Calu3 (cell line): ENCODE results near the gene CTSC. TPM values are rescaled to one million over a fixed set of nuclear protein-coding genes. Genes with fewer than 3 reads are reported as not detected.
A peak's percentile ranks its signal among the peaks of the same experiment; 100 is the strongest.

ENCODE experiments used
- Bru-seq: library from RNA; stranded (reverse); fragments of 400-500 nt; gene quantifications from one replicate; lab custom pipeline; 2021; lab: Mats Ljungman, UMichigan
- BruChase-seq, 2 experiments: library from RNA; stranded (reverse); fragments of 400-500 nt; gene quantifications; one replicate each; lab custom pipeline; 2021; lab: Mats Ljungman, UMichigan
- BruUV-seq: library from RNA; stranded (reverse); fragments of 400-500 nt; replicated peaks from 2 replicates; lab custom pipeline; 2021; lab: Mats Ljungman, UMichigan
- CTCF ChIA-PET: fragments of 300-600 bp; sonication (Branson Sonifier 250); formaldehyde crosslinking; loops from one replicate; lab custom pipeline; 2022; ENCODE audit warnings: antibody characterized with exemption; lab: Charles Lee
- DNase-seq: peaks from one replicate; pipeline ENCODE4 v3.0.0; 2022
- H3K27ac Mint-ChIP-seq: one replicate; pipeline ENCODE4 v1.8.0; 2022; ENCODE audit warnings: mixed read lengths; ENCODE audit not compliant: unreplicated experiment
- H3K27me3 Mint-ChIP-seq: one replicate; pipeline ENCODE4 v1.8.0; 2022; ENCODE audit warnings: mixed read lengths; ENCODE audit not compliant: unreplicated experiment
- H3K36me3 Mint-ChIP-seq: one replicate; pipeline ENCODE4 v1.8.0; 2022; ENCODE audit warnings: mild to moderate bottlenecking, moderate library complexity, mixed read lengths; ENCODE audit not compliant: insufficient read depth, unreplicated experiment
- H3K4me1 Mint-ChIP-seq: one replicate; pipeline ENCODE4 v1.8.0; 2022; ENCODE audit warnings: mild to moderate bottlenecking, low read depth, mixed read lengths; ENCODE audit not compliant: unreplicated experiment
- H3K4me3 Mint-ChIP-seq: one replicate; pipeline ENCODE4 v1.8.0; 2022; ENCODE audit warnings: mild to moderate bottlenecking, low read depth, moderate library complexity, mixed read lengths; ENCODE audit not compliant: unreplicated experiment
- H3K9me3 Mint-ChIP-seq: one replicate; pipeline ENCODE4 v1.8.0; 2022; ENCODE audit warnings: low read depth, mixed read lengths; ENCODE audit not compliant: unreplicated experiment
- intact Hi-C: fragments of 100-400 bp; cut with micrococcal nuclease; formaldehyde crosslinking; loops from one replicate; pipeline ENCODE4 v1.10.0; 2022; ENCODE audit not compliant: unreplicated experiment
- long read RNA-seq: library from polyadenylated mRNA; stranded (forward); transcript quantifications from one replicate; pipeline ENCODE4 v2.0.0, GENCODE V29; 2022
- total RNA-seq: library from RNA; stranded (reverse); gene quantifications from 2 replicates; pipeline ENCODE4 v1.2.3, GENCODE V29; 2022
- TF ChIP-seq, protein P1 (sequence below): fragments of 200-600 bp; IDR thresholded peaks from one replicate; pipeline ENCODE4 v1.8.0; 2022; ENCODE audit warnings: antibody characterized with exemption; ENCODE audit not compliant: unreplicated experiment

CTSC gene
- 413 and 478 TPM in 2 replicates for total RNA-seq
- Bru-seq, nascent RNA: percentile 97 among the genes with signal in this experiment
- percentile 92 among the genes with signal in this experiment for BruChase-seq, experiment 1, labeled RNA remaining after a 6-hour chase
- BruChase-seq, experiment 2, labeled RNA remaining after a 2-hour chase: percentile 86 among the genes with signal in this experiment
- long read RNA-seq, full-length matches to known transcripts: 255 of 309 reads
- long read RNA-seq, partial matches to known transcripts: 29 of 309 reads
- long read RNA-seq, other reads (novel, unspliced or antisense): 25 of 309 reads

GRCh38 chr11:88337181-88337986 lies at the start of gene CTSC:
Gene CTSC (minus strand): TSS chr11:88337736. CDS start chr11:88337672, 64 bp downstream.
- Mint-ChIP-seq H3K9me3 (no peaks in the 10 kb centered on the region), H3K27me3 (no peaks in the 10 kb centered on the region), H3K4me3 (peak within 1 kb of the TSS; percentile 97), H3K36me3 (peaks cover 47% of the 10 kb centered on the region), H3K4me1 (peaks cover 16% of the 10 kb centered on the region), H3K27ac (peak within 1 kb of the TSS; percentile 74)
- DNase-seq: peak; percentile 94
- TF ChIP-seq, protein P1, sequence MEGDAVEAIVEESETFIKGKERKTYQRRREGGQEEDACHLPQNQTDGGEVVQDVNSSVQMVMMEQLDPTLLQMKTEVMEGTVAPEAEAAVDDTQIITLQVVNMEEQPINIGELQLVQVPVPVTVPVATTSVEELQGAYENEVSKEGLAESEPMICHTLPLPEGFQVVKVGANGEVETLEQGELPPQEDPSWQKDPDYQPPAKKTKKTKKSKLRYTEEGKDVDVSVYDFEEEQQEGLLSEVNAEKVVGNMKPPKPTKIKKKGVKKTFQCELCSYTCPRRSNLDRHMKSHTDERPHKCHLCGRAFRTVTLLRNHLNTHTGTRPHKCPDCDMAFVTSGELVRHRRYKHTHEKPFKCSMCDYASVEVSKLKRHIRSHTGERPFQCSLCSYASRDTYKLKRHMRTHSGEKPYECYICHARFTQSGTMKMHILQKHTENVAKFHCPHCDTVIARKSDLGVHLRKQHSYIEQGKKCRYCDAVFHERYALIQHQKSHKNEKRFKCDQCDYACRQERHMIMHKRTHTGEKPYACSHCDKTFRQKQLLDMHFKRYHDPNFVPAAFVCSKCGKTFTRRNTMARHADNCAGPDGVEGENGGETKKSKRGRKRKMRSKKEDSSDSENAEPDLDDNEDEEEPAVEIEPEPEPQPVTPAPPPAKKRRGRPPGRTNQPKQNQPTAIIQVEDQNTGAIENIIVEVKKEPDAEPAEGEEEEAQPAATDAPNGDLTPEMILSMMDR: no peak
- BruUV-seq: no TSS peak
- CTCF ChIA-PET: interaction anchor here (2.0 kb wide), 1 partner anchor 207 kb away, joined by 7 read pairs; no protein-coding TSS in a partner anchor
- intact Hi-C loops: loop anchor here (2.0 to 5.0 kb wide), 3 partner anchors 80 to 200 kb away; no protein-coding TSS in a partner anchor

DNA sequence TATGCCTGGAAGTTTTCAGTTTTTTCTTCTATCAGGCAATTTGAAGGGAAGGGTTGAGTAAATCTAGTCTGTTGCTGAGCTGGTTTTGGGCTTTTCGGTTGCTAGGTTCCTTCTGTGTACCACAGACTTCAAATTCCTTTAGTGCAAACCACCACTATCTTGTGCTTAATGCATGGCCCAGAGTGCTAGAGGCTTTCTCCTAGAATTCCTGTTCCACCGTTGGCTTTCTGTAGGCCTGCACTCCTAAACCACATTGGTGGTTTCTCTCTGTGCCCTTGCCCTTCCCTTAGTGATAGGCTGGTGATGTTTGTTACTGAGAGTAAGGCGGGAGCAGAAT lies 47.1 kb upstream of the CTSC start:
- H3K4me1 Mint-ChIP-seq: peaks cover 23% of the 10 kb centered on the region
- H3K9me3 Mint-ChIP-seq: no peaks in the 10 kb centered on the region
- no TSS peak for BruUV-seq
- CTCF ChIA-PET: no interaction called here
- TF ChIP-seq, protein P1: no peak
- H3K27me3 Mint-ChIP-seq: no peaks in the 10 kb centered on the region
- no peak for DNase-seq
- H3K4me3 Mint-ChIP-seq: no peak overlapping the region
- intact Hi-C loops: no loop called here
- H3K27ac Mint-ChIP-seq: no peak overlapping the region
- no peaks in the 10 kb centered on the region for H3K36me3 Mint-ChIP-seq

DNA sequence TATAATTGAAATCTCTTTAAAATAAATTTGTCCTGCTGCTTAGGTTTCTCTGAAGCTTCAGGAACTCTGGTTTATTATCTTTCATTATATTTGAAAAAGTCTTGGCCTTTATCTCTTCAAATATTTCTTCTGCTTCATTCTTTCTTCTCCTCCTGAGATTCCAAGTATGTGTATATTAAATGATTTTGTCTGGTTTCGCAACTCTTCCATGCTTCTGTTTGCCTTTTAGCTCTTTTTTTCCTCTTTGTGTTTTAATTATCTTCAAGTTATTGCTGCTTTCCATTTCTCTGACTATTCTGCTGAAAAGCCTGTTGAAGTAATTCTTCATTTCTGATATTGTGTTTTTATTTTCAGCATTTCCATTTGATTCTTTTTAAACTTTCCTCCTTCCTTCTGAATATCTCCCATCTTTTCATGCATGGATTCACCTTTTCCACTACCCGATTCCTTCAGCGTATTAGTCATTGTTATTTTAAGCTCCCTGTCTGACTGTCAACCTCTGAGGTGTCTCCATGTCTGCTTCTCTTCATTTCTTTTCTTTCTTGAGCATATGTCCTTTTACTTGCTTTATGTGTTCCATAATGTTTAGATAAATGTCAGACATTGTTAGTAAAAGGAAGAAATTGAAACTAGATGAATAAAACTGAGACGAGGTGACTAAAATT lies 46.6 kb upstream of the CTSC start:
- CTCF ChIA-PET: no interaction called here
- no TSS peak for BruUV-seq

DNA sequence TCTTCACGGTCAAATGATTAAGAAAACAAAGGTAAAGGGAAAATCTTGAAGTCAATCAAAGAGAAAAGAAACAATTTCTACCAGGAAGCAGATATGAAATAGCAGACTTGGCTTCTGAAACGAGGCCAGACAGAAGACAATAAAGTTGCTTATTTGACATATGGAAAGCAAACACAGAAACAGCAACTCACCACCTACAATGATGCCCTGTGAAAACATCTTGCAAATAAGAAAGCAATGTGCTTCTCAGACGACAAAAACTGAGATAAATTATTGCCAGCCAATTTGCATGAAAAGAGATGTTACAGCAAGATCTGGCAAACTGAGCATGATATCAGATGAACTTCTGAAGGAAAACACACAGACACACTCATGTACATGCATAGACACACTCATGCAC lies 45.9 kb upstream of the CTSC start:
- Mint-ChIP-seq H3K4me1 (peaks cover 18% of the 10 kb centered on the region), H3K9me3 (no peaks in the 10 kb centered on the region), H3K27me3 (no peaks in the 10 kb centered on the region), H3K27ac (no peak overlapping the region), H3K36me3 (no peaks in the 10 kb centered on the region), H3K4me3 (no peak overlapping the region)
- intact Hi-C loops: no loop called here
- no TSS peak for BruUV-seq
- CTCF ChIA-PET: no interaction called here
- TF ChIP-seq, protein P1: no peak
- no peak for DNase-seq

More for the DNA sequence above, 46.6 kb upstream of the CTSC start:
- H3K4me3 Mint-ChIP-seq: no peak overlapping the region
- TF ChIP-seq, protein P1: no peak
- peaks cover 23% of the 10 kb centered on the region for H3K4me1 Mint-ChIP-seq
- intact Hi-C loops: no loop called here
- DNase-seq: no peak
- no peaks in the 10 kb centered on the region for H3K27me3 Mint-ChIP-seq
- no peak overlapping the region for H3K27ac Mint-ChIP-seq
- no peaks in the 10 kb centered on the region for H3K9me3 Mint-ChIP-seq
- no peaks in the 10 kb centered on the region for H3K36me3 Mint-ChIP-seq
